Uterus (tissue), 4 donors: ENCODE results near the gene PGLYRP2. TPM values are rescaled to one million over a fixed set of nuclear protein-coding genes. Genes with fewer than 3 reads are reported as not detected.
"Not testable (repeated sequence)": the region's sequence is repeated elsewhere in the genome, so short reads cannot be mapped to it uniquely, and the experiment has no call there.

Source experiments
- DNase-seq, 2 donors: peaks; one replicate each; pipeline ENCODE4 v3.0.0-alpha.2; 2019 to 2020
- H3K27ac ChIP-seq, 2 donors: fragments of 200-600 bp; sonication (generic); 1 replicate in 1 of 2; 2 replicates in 1 of 2; pipeline ENCODE4 v1.5.1; 2016 to 2018
- H3K27me3 ChIP-seq, 2 donors: fragments of 200-600 bp; sonication (generic); one replicate each; pipeline ENCODE4 v1.5.1; 2018 to 2019; ENCODE audit warnings: control low read depth in 1 of 2
- H3K36me3 ChIP-seq, 2 donors: fragments of 200-600 bp; sonication (generic); one replicate each; pipeline ENCODE4 v1.5.1; 2019; ENCODE audit warnings: control low read depth in 1 of 2
- H3K4me1 ChIP-seq, 2 donors: fragments of 200-600 bp; sonication (generic); one replicate each; pipeline ENCODE4 v1.5.1; 2018 to 2019; ENCODE audit warnings: control low read depth in 1 of 2
- H3K4me3 ChIP-seq, 2 donors: fragments of 200-600 bp; sonication (generic); 1 replicate in 1 of 2; 2 replicates in 1 of 2; pipeline ENCODE4 v1.5.1; 2018 to 2019; ENCODE audit warnings: mild to moderate bottlenecking in 1 of 2
- H3K9me3 ChIP-seq, 2 donors: fragments of 200-600 bp; sonication (generic); one replicate each; pipeline ENCODE4 v1.5.1; 2019; ENCODE audit warnings: control low read depth in 1 of 2
- POLR2A ChIP-seq, 2 donors: fragments of 450-650 bp; IDR thresholded peaks; one replicate each; pipeline ENCODE4 v1.6.1; 2016; ENCODE audit warnings: antibody characterized with exemption in 2 of 2, mild to moderate bottlenecking in 1 of 2, moderate library complexity in 1 of 2
- intact Hi-C: fragments of 100-400 bp; cut with DNase I; formaldehyde crosslinking; loops from one replicate; pipeline ENCODE4 v1.15.1; 2023; ENCODE audit warnings: low total_unique reads
- total RNA-seq, 4 donors: library from RNA; depleted of rRNA in 3 of 4; stranded (reverse); fragments of >200 nt in 3 of 4; gene quantifications; one replicate each; pipeline versions ENCODE4 v1.1.0 to v1.2.4, GENCODE V29; 2014 to 2023
- TF ChIP-seq, protein P1 (sequence below), 4 experiments: fragments of 200-600 bp in 2 of 4; fragments of 450-650 bp in 2 of 4; sonication (generic) in 2 of 4; IDR thresholded peaks; one replicate each; pipeline ENCODE4 v1.5.1; 2016 to 2019; ENCODE audit warnings: antibody characterized with exemption in 4 of 4, mild to moderate bottlenecking in 2 of 4, moderate library complexity in 1 of 4
- donor health status: DM: yes; HTN: yes; CAD: no.

The PGLYRP2 gene
- total RNA-seq, 4 donors from 2014 or later = not detected

DNA sequence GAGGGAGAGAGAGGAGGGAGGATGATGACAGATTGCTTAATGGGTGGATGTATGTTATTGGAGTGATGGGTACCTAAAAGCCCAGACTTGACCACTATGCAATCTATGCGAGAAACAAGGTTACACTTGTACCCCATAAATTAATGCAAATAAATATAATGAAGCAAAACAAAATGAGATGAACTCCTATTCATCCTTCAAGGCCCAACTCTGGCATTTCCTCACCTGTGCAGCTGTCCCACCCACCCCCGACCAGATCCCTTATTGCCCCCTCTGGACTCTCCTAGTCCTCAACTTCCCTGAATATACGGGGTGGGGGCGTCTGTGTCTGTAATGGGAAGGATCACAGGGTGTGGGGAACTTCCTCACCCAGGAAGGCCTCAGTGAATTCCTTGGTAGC is 4.1 kb downstream of the PGLYRP2 start:
- no peak for DNase-seq
- TF ChIP-seq, protein P1, sequence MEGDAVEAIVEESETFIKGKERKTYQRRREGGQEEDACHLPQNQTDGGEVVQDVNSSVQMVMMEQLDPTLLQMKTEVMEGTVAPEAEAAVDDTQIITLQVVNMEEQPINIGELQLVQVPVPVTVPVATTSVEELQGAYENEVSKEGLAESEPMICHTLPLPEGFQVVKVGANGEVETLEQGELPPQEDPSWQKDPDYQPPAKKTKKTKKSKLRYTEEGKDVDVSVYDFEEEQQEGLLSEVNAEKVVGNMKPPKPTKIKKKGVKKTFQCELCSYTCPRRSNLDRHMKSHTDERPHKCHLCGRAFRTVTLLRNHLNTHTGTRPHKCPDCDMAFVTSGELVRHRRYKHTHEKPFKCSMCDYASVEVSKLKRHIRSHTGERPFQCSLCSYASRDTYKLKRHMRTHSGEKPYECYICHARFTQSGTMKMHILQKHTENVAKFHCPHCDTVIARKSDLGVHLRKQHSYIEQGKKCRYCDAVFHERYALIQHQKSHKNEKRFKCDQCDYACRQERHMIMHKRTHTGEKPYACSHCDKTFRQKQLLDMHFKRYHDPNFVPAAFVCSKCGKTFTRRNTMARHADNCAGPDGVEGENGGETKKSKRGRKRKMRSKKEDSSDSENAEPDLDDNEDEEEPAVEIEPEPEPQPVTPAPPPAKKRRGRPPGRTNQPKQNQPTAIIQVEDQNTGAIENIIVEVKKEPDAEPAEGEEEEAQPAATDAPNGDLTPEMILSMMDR (IDR thresholded peaks at IDR 0.05) = no peak
- no peak for TF ChIP-seq POLR2A (IDR thresholded peaks at IDR 0.05)
- intact Hi-C loops = no loop called here

GRCh38 chr19:15473821-15474220 is 5.5 kb downstream of the PGLYRP2 start:
- H3K9me3 ChIP-seq, H3K4me3 ChIP-seq, H3K36me3 ChIP-seq, H3K27me3 ChIP-seq, H3K4me1 ChIP-seq, DNase-seq, H3K27ac ChIP-seq, intact Hi-C loops: not testable (repeated sequence)

More for the DNA sequence above, 4.1 kb downstream of the PGLYRP2 start:
- Histone ChIP-seq H3K27ac (no peak overlapping the region), H3K9me3 (no peaks in the 10 kb centered on the region), H3K36me3 (no peaks in the 10 kb centered on the region), H3K27me3 (no peaks in the 10 kb centered on the region), H3K4me1 (no peaks in the 10 kb centered on the region), H3K4me3 (no peak overlapping the region)

GRCh38 chr19:15471639-15472101 is 7.6 kb downstream of the PGLYRP2 start:
- H3K36me3 ChIP-seq = no peaks in the 10 kb centered on the region
- H3K4me3 ChIP-seq = no peak overlapping the region
- no peaks in the 10 kb centered on the region for H3K9me3 ChIP-seq
- peaks cover 0 to 5% of the 10 kb centered on the region in 2 donors for H3K27me3 ChIP-seq
- intact Hi-C loops = no loop called here
- no peak for DNase-seq
- H3K4me1 ChIP-seq = peaks cover 0 to 8% of the 10 kb centered on the region in 2 donors
- TF ChIP-seq POLR2A (IDR thresholded peaks at IDR 0.05) = no peak
- TF ChIP-seq, protein P1 (IDR thresholded peaks at IDR 0.05) = no peak
- H3K27ac ChIP-seq = no peak overlapping the region

GRCh38 chr19:15469513-15470297 is 9.6 kb downstream of the PGLYRP2 start:
- peaks cover 0 to 8% of the 10 kb centered on the region in 2 donors for H3K4me1 ChIP-seq
- intact Hi-C loops = no loop called here
- H3K9me3 ChIP-seq = no peaks in the 10 kb centered on the region
- no peaks in the 10 kb centered on the region for H3K36me3 ChIP-seq
- no peak for TF ChIP-seq POLR2A (IDR thresholded peaks at IDR 0.05)
- TF ChIP-seq, protein P1 (IDR thresholded peaks at IDR 0.05) = no peak
- H3K27me3 ChIP-seq = peaks cover 0 to 5% of the 10 kb centered on the region in 2 donors
- no peak for DNase-seq
- peak overlapping the region; percentile 9 to 14 for H3K4me3 ChIP-seq
- H3K27ac ChIP-seq = no peak overlapping the region

- TF ChIP-seq, protein P1 (IDR thresholded peaks at IDR 0.05) = no peak
- TF ChIP-seq POLR2A (IDR thresholded peaks at IDR 0.05) = no peak
Measured at GRCh38 chr19:15468675-15469512, 10.4 kb downstream of the PGLYRP2 start.

More at GRCh38 chr19:15468675-15469512, 10.4 kb downstream of the PGLYRP2 start:
- H3K9me3 ChIP-seq = no peaks in the 10 kb centered on the region
- intact Hi-C loops = no loop called here
- DNase-seq = no peak
- H3K27me3 ChIP-seq = peaks cover 0 to 5% of the 10 kb centered on the region in 2 donors
- H3K36me3 ChIP-seq = no peaks in the 10 kb centered on the region
- no peak overlapping the region for H3K27ac ChIP-seq
- peaks cover 0 to 8% of the 10 kb centered on the region in 2 donors for H3K4me1 ChIP-seq
- no peak overlapping the region for H3K4me3 ChIP-seq
